Liver (tissue), 9 donors: ENCODE results near the gene ZDHHC19. TPM values are rescaled to one million over a fixed set of nuclear protein-coding genes. Genes with fewer than 3 reads are reported as not detected.
A peak's percentile ranks its signal among the peaks of the same experiment; 100 is the strongest.

Experiments used
- DNase-seq: peaks from one replicate; pipeline ENCODE4 v3.0.0-alpha.2; 2017; ENCODE audit warnings: low spot score
- H3K27ac ChIP-seq, 2 donors: one replicate each; pipeline ENCODE4 v1.7.0; 2013; ENCODE audit warnings: inconsistent platforms in 2 of 2, low read length in 2 of 2, control low read depth in 1 of 2, low read depth in 1 of 2, mild to moderate bottlenecking in 1 of 2
- H3K27me3 ChIP-seq, 4 donors: one replicate each; pipeline versions ENCODE4 v1.6.1 to v1.7.0; 2013; ENCODE audit warnings: low read length in 3 of 4, inconsistent platforms in 1 of 4, mild to moderate bottlenecking in 1 of 4, moderate library complexity in 1 of 4; ENCODE audit not compliant: control insufficient read depth in 4 of 4, insufficient read depth in 4 of 4
- H3K36me3 ChIP-seq, 4 donors: one replicate each; pipeline versions ENCODE4 v1.6.1 to v1.7.0; 2013; ENCODE audit warnings: low read length in 3 of 4, mild to moderate bottlenecking in 3 of 4, low read depth in 1 of 4, moderate library complexity in 1 of 4; ENCODE audit not compliant: control insufficient read depth in 4 of 4, insufficient read depth in 3 of 4
- H3K4me1 ChIP-seq, 4 donors: one replicate each; pipeline versions ENCODE4 v1.6.1 to v1.7.0; 2013; ENCODE audit warnings: low read length in 3 of 4, mild to moderate bottlenecking in 3 of 4, moderate library complexity in 1 of 4; ENCODE audit not compliant: control insufficient read depth in 4 of 4, insufficient read depth in 4 of 4
- H3K4me3 ChIP-seq, 3 donors: one replicate each; pipeline versions ENCODE4 v1.6.1 to v1.7.0; 2013; ENCODE audit warnings: low read length in 3 of 3, control low read depth in 1 of 3, low read depth in 1 of 3, mild to moderate bottlenecking in 1 of 3
- H3K9ac ChIP-seq, 2 donors: one replicate each; pipeline ENCODE4 v1.7.0; 2013; ENCODE audit warnings: low read length in 2 of 2, mild to moderate bottlenecking in 2 of 2, moderate library complexity in 2 of 2, control low read depth in 1 of 2, low read depth in 1 of 2
- H3K9me3 ChIP-seq, 4 donors: one replicate each; pipeline versions ENCODE4 v1.6.1 to v1.7.0; 2013; ENCODE audit warnings: low read length in 3 of 4; ENCODE audit not compliant: control insufficient read depth in 4 of 4
- EGR1 ChIP-seq, 2 donors: IDR thresholded peaks; 2 replicates each; pipeline ENCODE4 v1.6.1; 2016 to 2018; ENCODE audit warnings: antibody characterized with exemption in 2 of 2, low read depth in 2 of 2
- FOXA1 ChIP-seq: IDR thresholded peaks from 2 replicates; pipeline ENCODE4 v1.6.1; 2016; ENCODE audit warnings: antibody characterized with exemption
- FOXA2 ChIP-seq: IDR thresholded peaks from 2 replicates; pipeline ENCODE4 v1.6.1; 2016; ENCODE audit warnings: antibody characterized with exemption
- GABPA ChIP-seq, 2 donors: IDR thresholded peaks in 1 of 2; conservative IDR thresholded peaks in 1 of 2; 2 replicates each; pipeline ENCODE4 v1.6.1; 2016; ENCODE audit warnings: antibody characterized with exemption in 2 of 2, mild to moderate bottlenecking in 1 of 2, moderate library complexity in 1 of 2
- HNF4A ChIP-seq, 2 donors: conservative IDR thresholded peaks; 2 replicates each; pipeline ENCODE4 v1.6.1; 2016; ENCODE audit warnings: antibody characterized with exemption in 2 of 2, mild to moderate bottlenecking in 2 of 2
- HNF4G ChIP-seq: IDR thresholded peaks from 2 replicates; pipeline ENCODE4 v1.6.1; 2016; ENCODE audit warnings: antibody characterized with exemption
- JUND ChIP-seq, 2 donors: IDR thresholded peaks; 2 replicates each; pipeline ENCODE4 v1.6.1; 2016; ENCODE audit warnings: antibody characterized with exemption in 2 of 2
- NR2F2 ChIP-seq: IDR thresholded peaks from 2 replicates; pipeline ENCODE4 v1.6.1; 2016; ENCODE audit warnings: antibody characterized with exemption
- RAD21 ChIP-seq, 2 donors: IDR thresholded peaks; 2 replicates each; pipeline ENCODE4 v1.6.1; 2016; ENCODE audit warnings: antibody characterized with exemption in 2 of 2, mild to moderate bottlenecking in 2 of 2
- RXRA ChIP-seq, 2 donors: IDR thresholded peaks; 2 replicates each; pipeline ENCODE4 v1.6.1; 2017 to 2018; ENCODE audit warnings: antibody characterized with exemption in 2 of 2, mild to moderate bottlenecking in 1 of 2
- SP1 ChIP-seq: IDR thresholded peaks from 2 replicates; pipeline ENCODE4 v1.6.1; 2018; ENCODE audit warnings: antibody characterized with exemption, mild to moderate bottlenecking
- TAF1 ChIP-seq: conservative IDR thresholded peaks from 2 replicates; pipeline ENCODE4 v1.6.1; 2016; ENCODE audit warnings: antibody characterized with exemption, mild to moderate bottlenecking
- YY1 ChIP-seq: IDR thresholded peaks from 2 replicates; pipeline ENCODE4 v1.6.1; 2016; ENCODE audit warnings: antibody characterized with exemption, mild to moderate bottlenecking
- WGBS: extraction: QIAGEN DNeasy Blood & Tissue Kit; methylation state at CpG from one replicate; pipeline ENCODE4 v1.1.7; 2013; 5-methylcytosine and 5-hydroxymethylcytosine counted together
- polyA plus RNA-seq, 2 donors: library from polyadenylated mRNA; stranded (reverse) in 1 of 2; unstranded in 1 of 2; fragments of 200-250 nt in 1 of 2; fragments of >200 nt in 1 of 2; fragmentation: Nextera tagmentation in 1 of 2; extraction: Ambion mirVana in 1 of 2; gene quantifications; one replicate each; pipeline versions ENCODE4 v1.2.1 to v1.2.3, GENCODE V29; 2013 to 2015
- total RNA-seq, 2 donors: library from RNA; depleted of rRNA; stranded (reverse); fragments of >200 nt; gene quantifications; one replicate each; pipeline ENCODE4 v1.2.3, GENCODE V29; 2014
- TF ChIP-seq, protein P1 (sequence below): fragments of 150-350 bp; IDR thresholded peaks from 2 replicates; pipeline ENCODE4 v1.5.1; 2017; ENCODE audit warnings: improper control_type of control experiment, low read depth, low read length; ENCODE audit not compliant: missing input control
- TF ChIP-seq, protein P2 (sequence below): IDR thresholded peaks from 2 replicates; pipeline ENCODE4 v1.6.1; 2016; ENCODE audit warnings: antibody characterized with exemption
- TF ChIP-seq, protein P3 (sequence below): IDR thresholded peaks from 2 replicates; pipeline ENCODE4 v1.6.1; 2016; ENCODE audit warnings: antibody characterized with exemption
- TF ChIP-seq, protein P4 (sequence below): IDR thresholded peaks from 2 replicates; pipeline ENCODE4 v1.6.1; 2016; ENCODE audit warnings: antibody characterized with exemption
- TF ChIP-seq, protein P5 (sequence below): IDR thresholded peaks from 2 replicates; pipeline ENCODE4 v1.6.1; 2016; ENCODE audit warnings: antibody characterized with exemption, mild to moderate bottlenecking
- donor health status: healthy.
- donor health status: healthy.
- donor health status: healthy.
- donor health status: healthy.
- donor health status: healthy.

ZDHHC19 gene
- total and polyA plus RNA-seq, 4 donors: 0.42 to 1.5 (median 0.81) TPM

DNA sequence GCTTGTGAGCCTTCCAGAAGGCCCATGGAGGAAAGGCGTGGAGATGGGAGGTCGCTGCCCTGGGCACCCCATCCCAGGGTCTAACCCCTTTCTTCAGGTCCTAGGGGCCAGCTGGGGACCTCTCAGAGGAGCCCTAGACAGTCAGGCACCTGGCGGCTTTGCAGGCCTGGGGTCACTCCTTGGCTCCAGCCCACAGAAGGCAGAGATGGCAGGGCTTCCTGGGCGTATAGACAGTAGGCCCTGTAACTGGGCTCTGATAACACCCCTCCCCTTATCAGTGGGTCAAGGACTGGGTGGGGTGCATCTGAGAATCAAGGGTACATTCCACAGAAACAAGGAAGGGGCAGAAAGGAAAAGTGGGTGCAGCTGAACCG is 16.7 kb downstream of the ZDHHC19 start:
- H3K27ac ChIP-seq: no peak overlapping the region
- WGBS: 92% methylated on average over 5 of the region's 5 CpGs
- H3K9me3 ChIP-seq: no peaks in the 10 kb centered on the region
- H3K9ac ChIP-seq: no peak overlapping the region
- no peak overlapping the region for H3K4me3 ChIP-seq
- H3K27me3 ChIP-seq: no peaks in the 10 kb centered on the region
- TF ChIP-seq SP1 (no peak), EGR1 (IDR thresholded peaks at IDR 0.05; ENCODE audit: low read depth in 2 of 2) (no peak), YY1 (no peak), HNF4G (no peak), NR2F2 (no peak), TAF1 (no peak), FOXA1 (no peak), HNF4A (conservative IDR thresholded peaks at IDR 0.05) (no peak), JUND (IDR thresholded peaks at IDR 0.05) (no peak), RXRA (IDR thresholded peaks at IDR 0.05) (no peak), FOXA2 (no peak), GABPA (IDR thresholded peaks at IDR 0.05 in 1 of 2, conservative IDR thresholded peaks at IDR 0.05 in 1 of 2) (no peak), RAD21 (IDR thresholded peaks at IDR 0.05) (no peak)
- TF ChIP-seq, protein P1, sequence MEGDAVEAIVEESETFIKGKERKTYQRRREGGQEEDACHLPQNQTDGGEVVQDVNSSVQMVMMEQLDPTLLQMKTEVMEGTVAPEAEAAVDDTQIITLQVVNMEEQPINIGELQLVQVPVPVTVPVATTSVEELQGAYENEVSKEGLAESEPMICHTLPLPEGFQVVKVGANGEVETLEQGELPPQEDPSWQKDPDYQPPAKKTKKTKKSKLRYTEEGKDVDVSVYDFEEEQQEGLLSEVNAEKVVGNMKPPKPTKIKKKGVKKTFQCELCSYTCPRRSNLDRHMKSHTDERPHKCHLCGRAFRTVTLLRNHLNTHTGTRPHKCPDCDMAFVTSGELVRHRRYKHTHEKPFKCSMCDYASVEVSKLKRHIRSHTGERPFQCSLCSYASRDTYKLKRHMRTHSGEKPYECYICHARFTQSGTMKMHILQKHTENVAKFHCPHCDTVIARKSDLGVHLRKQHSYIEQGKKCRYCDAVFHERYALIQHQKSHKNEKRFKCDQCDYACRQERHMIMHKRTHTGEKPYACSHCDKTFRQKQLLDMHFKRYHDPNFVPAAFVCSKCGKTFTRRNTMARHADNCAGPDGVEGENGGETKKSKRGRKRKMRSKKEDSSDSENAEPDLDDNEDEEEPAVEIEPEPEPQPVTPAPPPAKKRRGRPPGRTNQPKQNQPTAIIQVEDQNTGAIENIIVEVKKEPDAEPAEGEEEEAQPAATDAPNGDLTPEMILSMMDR: no peak
- TF ChIP-seq, protein P2, sequence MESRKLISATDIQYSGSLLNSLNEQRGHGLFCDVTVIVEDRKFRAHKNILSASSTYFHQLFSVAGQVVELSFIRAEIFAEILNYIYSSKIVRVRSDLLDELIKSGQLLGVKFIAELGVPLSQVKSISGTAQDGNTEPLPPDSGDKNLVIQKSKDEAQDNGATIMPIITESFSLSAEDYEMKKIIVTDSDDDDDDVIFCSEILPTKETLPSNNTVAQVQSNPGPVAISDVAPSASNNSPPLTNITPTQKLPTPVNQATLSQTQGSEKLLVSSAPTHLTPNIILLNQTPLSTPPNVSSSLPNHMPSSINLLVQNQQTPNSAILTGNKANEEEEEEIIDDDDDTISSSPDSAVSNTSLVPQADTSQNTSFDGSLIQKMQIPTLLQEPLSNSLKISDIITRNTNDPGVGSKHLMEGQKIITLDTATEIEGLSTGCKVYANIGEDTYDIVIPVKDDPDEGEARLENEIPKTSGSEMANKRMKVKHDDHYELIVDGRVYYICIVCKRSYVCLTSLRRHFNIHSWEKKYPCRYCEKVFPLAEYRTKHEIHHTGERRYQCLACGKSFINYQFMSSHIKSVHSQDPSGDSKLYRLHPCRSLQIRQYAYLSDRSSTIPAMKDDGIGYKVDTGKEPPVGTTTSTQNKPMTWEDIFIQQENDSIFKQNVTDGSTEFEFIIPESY: no peak
- TF ChIP-seq, protein P3, sequence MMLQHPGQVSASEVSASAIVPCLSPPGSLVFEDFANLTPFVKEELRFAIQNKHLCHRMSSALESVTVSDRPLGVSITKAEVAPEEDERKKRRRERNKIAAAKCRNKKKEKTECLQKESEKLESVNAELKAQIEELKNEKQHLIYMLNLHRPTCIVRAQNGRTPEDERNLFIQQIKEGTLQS: no peak
- TF ChIP-seq, protein P4, sequence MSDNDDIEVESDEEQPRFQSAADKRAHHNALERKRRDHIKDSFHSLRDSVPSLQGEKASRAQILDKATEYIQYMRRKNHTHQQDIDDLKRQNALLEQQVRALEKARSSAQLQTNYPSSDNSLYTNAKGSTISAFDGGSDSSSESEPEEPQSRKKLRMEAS: no peak
- TF ChIP-seq, protein P5, sequence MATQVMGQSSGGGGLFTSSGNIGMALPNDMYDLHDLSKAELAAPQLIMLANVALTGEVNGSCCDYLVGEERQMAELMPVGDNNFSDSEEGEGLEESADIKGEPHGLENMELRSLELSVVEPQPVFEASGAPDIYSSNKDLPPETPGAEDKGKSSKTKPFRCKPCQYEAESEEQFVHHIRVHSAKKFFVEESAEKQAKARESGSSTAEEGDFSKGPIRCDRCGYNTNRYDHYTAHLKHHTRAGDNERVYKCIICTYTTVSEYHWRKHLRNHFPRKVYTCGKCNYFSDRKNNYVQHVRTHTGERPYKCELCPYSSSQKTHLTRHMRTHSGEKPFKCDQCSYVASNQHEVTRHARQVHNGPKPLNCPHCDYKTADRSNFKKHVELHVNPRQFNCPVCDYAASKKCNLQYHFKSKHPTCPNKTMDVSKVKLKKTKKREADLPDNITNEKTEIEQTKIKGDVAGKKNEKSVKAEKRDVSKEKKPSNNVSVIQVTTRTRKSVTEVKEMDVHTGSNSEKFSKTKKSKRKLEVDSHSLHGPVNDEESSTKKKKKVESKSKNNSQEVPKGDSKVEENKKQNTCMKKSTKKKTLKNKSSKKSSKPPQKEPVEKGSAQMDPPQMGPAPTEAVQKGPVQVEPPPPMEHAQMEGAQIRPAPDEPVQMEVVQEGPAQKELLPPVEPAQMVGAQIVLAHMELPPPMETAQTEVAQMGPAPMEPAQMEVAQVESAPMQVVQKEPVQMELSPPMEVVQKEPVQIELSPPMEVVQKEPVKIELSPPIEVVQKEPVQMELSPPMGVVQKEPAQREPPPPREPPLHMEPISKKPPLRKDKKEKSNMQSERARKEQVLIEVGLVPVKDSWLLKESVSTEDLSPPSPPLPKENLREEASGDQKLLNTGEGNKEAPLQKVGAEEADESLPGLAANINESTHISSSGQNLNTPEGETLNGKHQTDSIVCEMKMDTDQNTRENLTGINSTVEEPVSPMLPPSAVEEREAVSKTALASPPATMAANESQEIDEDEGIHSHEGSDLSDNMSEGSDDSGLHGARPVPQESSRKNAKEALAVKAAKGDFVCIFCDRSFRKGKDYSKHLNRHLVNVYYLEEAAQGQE: no peak
- peaks cover 5 to 19% (median 10%) of the 10 kb centered on the region in 4 donors for H3K4me1 ChIP-seq
- H3K36me3 ChIP-seq: no peaks in the 10 kb centered on the region
- DNase-seq: peak; percentile 78
